HG03103 (cell line): ENCODE measurements around the gene MTMR2.

Source experiments
- ATAC-seq: cut with Tn5 transposase; IDR thresholded peaks from one replicate; pipeline ENCODE4 v1.9.1; 2021; ENCODE audit warnings: low read depth; ENCODE audit not compliant: unreplicated experiment

The MTMR2 gene

GRCh38 chr11:95789506-95790122 is 134.3 kb downstream of the MTMR2 start, which contains the start of gene FAM76B:
FAM76B (minus strand) TSS chr11:95789782; CDS start chr11:95789478, 304 bp downstream.
- ATAC-seq = peak; percentile 58

- ATAC-seq = no peak
These were observed 134.9 kb downstream of the MTMR2 start for GRCh38 chr11:95788921-95789505.
